ENCODE measurements around the gene AVPR1B.

AVPR1B gene

GRCh38 chr1:206115791-206116190 is 1.4 kb downstream of the AVPR1B start:
- no peaks in the 10 kb centered on the region for H3K36me3 ChIP-seq
- H3K4me3 ChIP-seq (ENCODE audit: low read depth, low read length): no peak overlapping the region
- H3K27me3 ChIP-seq: peaks cover 35% of the 10 kb centered on the region
- TF ChIP-seq CTCF (IDR thresholded peaks at IDR 0.05; ENCODE audit: low read depth, low read length): no peak
- H3K4me1 ChIP-seq: no peaks in the 10 kb centered on the region
- no peaks in the 10 kb centered on the region for H3K9me3 ChIP-seq
- DNase-seq: no peak

DNA sequence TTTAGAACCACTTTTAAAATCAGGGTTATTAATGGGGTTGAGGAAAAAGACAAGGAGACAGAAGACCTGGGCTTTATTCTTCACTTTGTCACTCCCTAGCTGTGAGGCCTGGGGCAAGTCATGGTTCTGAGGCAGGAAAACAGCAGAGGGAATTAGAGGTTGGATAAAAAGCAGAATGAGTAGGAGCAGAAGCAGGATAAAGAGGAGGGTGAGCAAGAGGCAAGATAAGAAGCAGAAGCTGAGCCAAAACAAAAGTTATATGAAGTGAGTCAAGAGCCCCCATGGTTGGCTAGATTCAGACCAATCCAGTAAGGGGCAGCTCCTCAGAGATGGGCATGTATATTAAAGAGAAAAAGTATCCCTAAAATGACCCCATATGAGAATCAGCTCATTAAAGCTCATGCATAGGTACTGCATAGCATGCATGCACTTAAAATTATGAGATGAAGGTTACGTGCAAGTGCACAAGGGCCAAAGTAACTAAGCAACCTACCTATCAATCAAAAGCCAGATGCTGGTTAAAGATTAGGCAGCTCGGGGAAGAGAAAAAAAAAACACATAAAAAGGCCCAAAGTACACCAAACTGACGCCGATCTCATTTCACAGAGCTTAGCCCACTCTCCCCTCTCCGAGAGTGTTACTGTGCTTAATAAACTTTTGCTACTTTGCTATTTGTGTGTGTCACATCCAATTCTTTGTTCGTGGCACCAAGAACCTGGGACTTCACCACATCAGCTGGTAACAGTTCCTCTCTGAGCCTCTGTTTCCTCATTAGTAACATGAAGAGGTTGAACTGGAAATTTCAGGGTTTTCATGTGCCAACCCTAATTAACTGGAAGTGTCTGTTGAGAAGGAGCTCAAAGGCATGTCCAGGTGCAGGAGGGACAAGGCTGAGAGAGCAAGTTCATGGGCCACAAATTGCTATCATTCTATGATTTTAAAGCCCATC is 2.2 kb downstream of the AVPR1B start:
- Histone ChIP-seq H3K4me1 (no peaks in the 10 kb centered on the region), H3K9me3 (no peaks in the 10 kb centered on the region), H3K4me3 (ENCODE audit: low read depth, low read length) (no peak overlapping the region), H3K27me3 (peaks cover 35% of the 10 kb centered on the region), H3K36me3 (no peaks in the 10 kb centered on the region)
- DNase-seq: no peak
- no peak for TF ChIP-seq CTCF (IDR thresholded peaks at IDR 0.05; ENCODE audit: low read depth, low read length)

DNA sequence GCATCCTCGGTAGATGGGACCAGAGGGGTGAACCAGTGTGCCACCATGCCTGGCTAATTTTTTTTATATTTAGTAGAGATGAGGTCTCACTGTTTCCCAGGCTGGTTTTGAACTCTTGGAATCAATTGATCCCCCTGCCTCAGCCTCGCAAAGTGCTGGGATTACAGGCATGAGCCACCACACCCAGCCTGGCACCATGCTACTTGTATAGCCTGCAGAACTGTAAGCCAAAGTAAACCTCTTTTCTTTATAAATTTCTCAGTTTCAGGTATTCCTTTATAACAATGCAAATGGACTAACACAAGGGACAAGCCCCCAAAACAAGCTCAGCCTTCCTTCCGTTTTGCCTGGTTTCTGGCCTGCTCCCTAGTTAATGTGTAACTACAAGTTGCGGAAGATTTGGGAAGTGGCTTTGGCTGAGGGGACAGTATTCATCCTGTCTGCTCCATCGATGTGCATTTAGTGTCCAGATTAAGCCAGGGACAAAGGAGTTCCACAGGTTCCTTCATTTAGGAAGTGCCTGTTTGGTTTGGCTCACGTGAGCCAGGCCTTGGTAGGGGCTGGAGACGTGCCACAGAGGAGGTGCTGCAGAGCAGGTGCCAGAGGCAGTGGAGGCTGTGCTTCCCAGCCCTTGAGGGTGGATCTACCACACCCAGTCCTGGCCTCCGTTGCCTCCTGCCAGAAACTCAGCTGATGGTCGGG is 4.4 kb downstream of the AVPR1B start:
- no peak for DNase-seq
- no peak overlapping the region for H3K4me3 ChIP-seq (ENCODE audit: low read depth, low read length)
- no peaks in the 10 kb centered on the region for H3K4me1 ChIP-seq
- no peaks in the 10 kb centered on the region for H3K9me3 ChIP-seq
- H3K36me3 ChIP-seq: no peaks in the 10 kb centered on the region
- H3K27me3 ChIP-seq: peaks cover 24% of the 10 kb centered on the region
- no peak for TF ChIP-seq CTCF (IDR thresholded peaks at IDR 0.05; ENCODE audit: low read depth, low read length)

DNA sequence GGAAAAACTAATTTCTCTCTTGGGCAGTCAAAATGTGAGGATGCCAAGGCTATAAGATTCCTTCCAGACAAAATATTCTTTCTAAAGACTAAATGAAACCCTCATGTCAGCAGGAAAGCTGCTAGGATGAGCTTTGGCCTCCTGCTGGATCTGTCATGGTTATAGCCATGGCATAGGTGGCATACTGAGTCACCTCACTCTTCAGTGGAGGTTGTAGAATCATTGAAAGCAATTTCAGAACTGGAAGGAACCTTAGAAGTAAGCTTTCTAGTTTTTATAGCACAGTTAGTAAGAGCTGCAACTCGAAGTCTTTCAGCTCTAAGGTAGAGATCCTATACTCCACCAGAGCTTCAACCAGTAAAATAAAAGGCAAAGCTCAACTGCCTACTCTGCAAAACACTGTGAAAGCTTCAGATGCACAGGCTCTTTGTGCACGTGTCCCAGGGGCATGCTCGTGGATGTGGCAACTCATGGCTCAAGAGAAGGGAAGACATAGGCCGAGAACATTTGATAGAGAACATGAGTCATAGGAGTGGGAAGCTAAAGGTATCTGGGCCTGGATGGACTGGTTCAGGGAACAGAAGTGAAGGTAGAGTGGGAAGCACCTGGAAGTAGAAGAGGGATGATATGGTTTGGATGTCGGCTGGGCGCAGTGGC is 5.8 kb downstream of the AVPR1B start:
- no peaks in the 10 kb centered on the region for H3K9me3 ChIP-seq
- TF ChIP-seq CTCF (IDR thresholded peaks at IDR 0.05; ENCODE audit: low read depth, low read length): no peak
- no peak for DNase-seq
- H3K4me1 ChIP-seq: no peaks in the 10 kb centered on the region
- no peaks in the 10 kb centered on the region for H3K36me3 ChIP-seq
- H3K27me3 ChIP-seq: peaks cover 11% of the 10 kb centered on the region
- no peak overlapping the region for H3K4me3 ChIP-seq (ENCODE audit: low read depth, low read length)

DNA sequence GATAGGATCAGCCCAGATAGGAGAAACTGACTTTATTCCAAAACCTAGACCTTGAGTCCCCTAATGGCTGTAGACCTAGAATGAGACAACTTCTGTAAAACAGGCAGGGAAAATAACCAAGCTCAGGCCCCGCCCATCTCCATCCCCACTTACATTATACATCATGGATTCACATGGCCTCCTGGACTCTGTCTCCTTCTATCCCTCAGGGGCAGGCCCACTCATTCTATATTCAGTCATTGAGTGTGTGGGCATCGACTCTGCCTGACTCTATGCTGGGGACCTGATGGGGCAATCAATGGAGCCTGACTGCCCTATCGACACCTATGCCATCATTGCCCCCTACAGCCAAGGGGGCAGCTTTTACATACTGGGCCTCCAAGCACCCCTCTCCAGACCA is 6.4 kb downstream of the AVPR1B start:
- H3K9me3 ChIP-seq: no peaks in the 10 kb centered on the region
- no peaks in the 10 kb centered on the region for H3K36me3 ChIP-seq
- no peaks in the 10 kb centered on the region for H3K4me1 ChIP-seq
- no peak for DNase-seq
- no peak for TF ChIP-seq CTCF (IDR thresholded peaks at IDR 0.05; ENCODE audit: low read depth, low read length)
- no peak overlapping the region for H3K4me3 ChIP-seq (ENCODE audit: low read depth, low read length)
- peaks cover 7% of the 10 kb centered on the region for H3K27me3 ChIP-seq
